ENCODE results near the gene ASTL. TPM values are rescaled to one million over a fixed set of nuclear protein-coding genes. Genes with fewer than 3 reads are reported as not detected.

The ASTL gene
- total and polyA plus RNA-seq, 2 of the 13 experiments (the other 11 are each of a cell fraction or from before 2014, with no cell fraction given) = not detected

- DNase-seq (ENCODE audit: low spot score) (no peak), ATAC-seq (no peak), FAIRE-seq (no peak)
- TF ChIP-seq BHLHE40 (IDR thresholded peaks at IDR 0.05; ENCODE audit: low read length) (peak; percentile 55; the same call in 1 of the 2 replicates), HMGA1 (CRISPR knock-in tag; conservative IDR thresholded peaks at IDR 0.05) (no peak)
- Histone ChIP-seq H3K27ac (ENCODE audit: extremely low read length, insufficient read depth, low read length) (no peak overlapping the region), H3K27me3 (ENCODE audit: control insufficient read depth in 1 of 2, insufficient read depth in 2 of 2, low read length in 2 of 2) (peaks cover 16 to 70% of the 10 kb centered on the region in 2 experiments), H2AFZ (ENCODE audit: low read length) (no peak overlapping the region), H3K9ac (ENCODE audit: insufficient read depth, low read depth, low read length) (no peak overlapping the region), H3K4me2 (ENCODE audit: low read depth, low read length) (no peak overlapping the region), H3K36me3 (replicated peaks in 1 of 2; ENCODE audit: control insufficient read depth in 1 of 2, insufficient read depth in 2 of 2, low read length in 2 of 2) (no peaks in the 10 kb centered on the region), H4K20me1 (ENCODE audit: insufficient read depth, low read length) (no peaks in the 10 kb centered on the region), H3K79me2 (ENCODE audit: insufficient read depth, low read length) (no peaks in the 10 kb centered on the region), H3K4me3 (replicated peaks in 1 of 3; ENCODE audit: insufficient read depth in 1 of 3, low read depth in 2 of 3, low read length in 3 of 3) (no peak overlapping the region), H3K9me3 (ENCODE audit: low read length) (no peaks in the 10 kb centered on the region), H3K4me1 (ENCODE audit: insufficient read depth, low read length) (peaks cover 15% of the 10 kb centered on the region)
- intact Hi-C loops (cut with micrococcal nuclease; ENCODE audit: unreplicated experiment) = no loop called here
- WGBS (ENCODE audit: low lambda C conversion rate) = 29% methylated on average over 7 of the region's 9 CpGs
- BruUV-seq (replicated peaks) = no TSS peak
- in situ Hi-C loops (cut with HindIII; ENCODE audit: extremely low pct_ligation_motif_present, low pct_unique_long_range_greater_than_20kb) = loop anchor here (25.0 kb wide), 1 partner anchor 365 kb away; the partner anchor contains the start of gene NEURL3
- ChIA-PET POLR2A (no interaction called here), CTCF (ENCODE audit: low intra/inter-chr PET ratio, low total read pairs) (no interaction called here)
These were observed 9.4 kb upstream of the ASTL start for GRCh38 chr2:96147593-96148201.

GRCh38 chr2:96146881-96147592 lies 8.7 kb upstream of the ASTL start:
- H3K4me1 ChIP-seq (ENCODE audit: insufficient read depth, low read length) = peaks cover 15% of the 10 kb centered on the region
- CTCF ChIA-PET (ENCODE audit: low intra/inter-chr PET ratio, low total read pairs) = no interaction called here
- H3K4me3 ChIP-seq (replicated peaks in 1 of 3; ENCODE audit: insufficient read depth in 1 of 3, low read depth in 2 of 3, low read length in 3 of 3) = no peak overlapping the region
- H3K36me3 ChIP-seq (replicated peaks in 1 of 2; ENCODE audit: control insufficient read depth in 1 of 2, insufficient read depth in 2 of 2, low read length in 2 of 2) = no peaks in the 10 kb centered on the region
- H2AFZ ChIP-seq (ENCODE audit: low read length) = no peak overlapping the region
- H3K27ac ChIP-seq (ENCODE audit: extremely low read length, insufficient read depth, low read length) = no peak overlapping the region
- FAIRE-seq (no peak), ATAC-seq (peak; percentile 22), DNase-seq (ENCODE audit: low spot score) (no peak)
- POLR2A ChIA-PET = no interaction called here
- no peak overlapping the region for H3K9ac ChIP-seq (ENCODE audit: insufficient read depth, low read depth, low read length)
- intact Hi-C loops (cut with micrococcal nuclease; ENCODE audit: unreplicated experiment) = no loop called here
- H3K79me2 ChIP-seq (ENCODE audit: insufficient read depth, low read length) = no peaks in the 10 kb centered on the region
- in situ Hi-C loops (cut with HindIII; ENCODE audit: extremely low pct_ligation_motif_present, low pct_unique_long_range_greater_than_20kb) = loop anchor here (25.0 kb wide), 1 partner anchor 365 kb away; the partner anchor contains the start of gene NEURL3
- H3K9me3 ChIP-seq (ENCODE audit: low read length) = no peaks in the 10 kb centered on the region
- H3K27me3 ChIP-seq (ENCODE audit: control insufficient read depth in 1 of 2, insufficient read depth in 2 of 2, low read length in 2 of 2) = peaks cover 16 to 74% of the 10 kb centered on the region in 2 experiments
- 0 out of 2 replicates have a peak, but pooled peaks have one; percentile 14 for TF ChIP-seq ZFP91 (CRISPR knock-in tag; IDR thresholded peaks at IDR 0.05; ENCODE audit: borderline replicate concordance)
- no peak for TF ChIP-seq SOX6 (IDR thresholded peaks at IDR 0.05)
- TF ChIP-seq SOX6 (CRISPR knock-in tag; IDR thresholded peaks at IDR 0.05) = no peak
- H4K20me1 ChIP-seq (ENCODE audit: insufficient read depth, low read length) = no peaks in the 10 kb centered on the region
- BruUV-seq (replicated peaks) = no TSS peak
- H3K4me2 ChIP-seq (ENCODE audit: low read depth, low read length) = peak overlapping the region; percentile 19; the same call in 1 of the 2 replicates
- WGBS (ENCODE audit: low lambda C conversion rate) = 21% methylated on average over 9 of the region's 9 CpGs
